ENCODE results near the gene CDH11. TPM values are rescaled to one million over a fixed set of nuclear protein-coding genes. Genes with fewer than 3 reads are reported as not detected.

CDH11 gene
- polyA plus RNA-seq, 3 donors: 178 to 190 (median 188) TPM

- peak in 1 of 3 donors; percentile 12 for DNase-seq (ENCODE audit: low read depth in 3 of 3, low spot score in 2 of 3)
These were observed 50.2 kb downstream of the CDH11 start for GRCh38 chr16:65071433-65072311.

GRCh38 chr16:65070831-65071432, 50.9 kb downstream of the CDH11 start:
- no peak for DNase-seq (ENCODE audit: low read depth in 3 of 3, low spot score in 2 of 3)

- DNase-seq (ENCODE audit: low read depth in 3 of 3, low spot score in 2 of 3): no peak
These were observed 52.1 kb downstream of the CDH11 start for GRCh38 chr16:65069766-65070165.

GRCh38 chr16:65069065-65069464, 52.8 kb downstream of the CDH11 start:
- DNase-seq (ENCODE audit: low read depth in 3 of 3, low spot score in 2 of 3): no peak

GRCh38 chr16:65068151-65068740, 53.6 kb downstream of the CDH11 start:
- DNase-seq (ENCODE audit: low read depth in 3 of 3, low spot score in 2 of 3): no peak

- DNase-seq (ENCODE audit: low read depth in 3 of 3, low spot score in 2 of 3): no peak
These were observed 55.2 kb downstream of the CDH11 start for GRCh38 chr16:65066651-65067050.

- DNase-seq (ENCODE audit: low read depth in 3 of 3, low spot score in 2 of 3): no peak
These were observed 56.8 kb downstream of the CDH11 start for GRCh38 chr16:65065031-65065430.

- no peak for DNase-seq (ENCODE audit: low read depth in 3 of 3, low spot score in 2 of 3)
These were observed 57.7 kb downstream of the CDH11 start for GRCh38 chr16:65064131-65064530.

GRCh38 chr16:65062736-65063583, 58.9 kb downstream of the CDH11 start:
- no peak for DNase-seq (ENCODE audit: low read depth in 3 of 3, low spot score in 2 of 3)

- DNase-seq (ENCODE audit: low read depth in 3 of 3, low spot score in 2 of 3): no peak
These were observed 59.8 kb downstream of the CDH11 start for GRCh38 chr16:65061935-65062518.

GRCh38 chr16:65061263-65061662, 60.6 kb downstream of the CDH11 start:
- no peak for DNase-seq (ENCODE audit: low read depth in 3 of 3, low spot score in 2 of 3)

GRCh38 chr16:65059406-65059980, 62.4 kb downstream of the CDH11 start:
- no peak for DNase-seq (ENCODE audit: low read depth in 3 of 3, low spot score in 2 of 3)

- DNase-seq (ENCODE audit: low read depth in 3 of 3, low spot score in 2 of 3): no peak
These were observed 64.7 kb downstream of the CDH11 start for GRCh38 chr16:65057184-65057583.

- no peak for DNase-seq (ENCODE audit: low read depth in 3 of 3, low spot score in 2 of 3)
These were observed 67.4 kb downstream of the CDH11 start for GRCh38 chr16:65054457-65054856.

GRCh38 chr16:65049679-65050078, 72.2 kb downstream of the CDH11 start:
- no peak for DNase-seq (ENCODE audit: low read depth in 3 of 3, low spot score in 2 of 3)

- DNase-seq (ENCODE audit: low read depth in 3 of 3, low spot score in 2 of 3): no peak
These were observed 75.9 kb downstream of the CDH11 start for GRCh38 chr16:65045961-65046360.

- DNase-seq (ENCODE audit: low read depth in 3 of 3, low spot score in 2 of 3): no peak
These were observed 77.0 kb downstream of the CDH11 start for GRCh38 chr16:65044873-65045272.

GRCh38 chr16:65044026-65044425, 77.8 kb downstream of the CDH11 start:
- no peak for DNase-seq (ENCODE audit: low read depth in 3 of 3, low spot score in 2 of 3)

GRCh38 chr16:65042438-65043365, 79.2 kb downstream of the CDH11 start:
- no peak for DNase-seq (ENCODE audit: low read depth in 3 of 3, low spot score in 2 of 3)

All from right renal cortex interstitium (tissue), 3 donors.